Right cardiac atrium (tissue), 5 donors: Measurements from ENCODE around the gene BSG. TPM values are rescaled to one million over a fixed set of nuclear protein-coding genes. Genes with fewer than 3 reads are reported as not detected.
"Not testable (repeated sequence)": the region's sequence is repeated elsewhere in the genome, so short reads cannot be mapped to it uniquely, and the experiment has no call there.

Experiments
- ATAC-seq, 2 donors: fragments of 200-7000 bp; cut with Tn5 transposase; one replicate each; pipeline versions ENCODE4 v1.8.0 to v1.9.1; 2020; ENCODE audit warnings: moderate library complexity in 2 of 2, mild to moderate bottlenecking in 1 of 2
- DNase-seq, 3 donors: peaks; one replicate each; pipeline ENCODE4 v3.0.0-alpha.2; 2020
- H3K27ac ChIP-seq: one replicate; pipeline ENCODE4 v1.5.1; 2013; ENCODE audit warnings: mild to moderate bottlenecking, low read length, control low read depth, moderate library complexity
- H3K27me3 ChIP-seq: one replicate; pipeline ENCODE4 v1.6.1; 2013; ENCODE audit not compliant: control insufficient read depth, insufficient read depth
- H3K4me1 ChIP-seq: one replicate; pipeline ENCODE4 v1.6.1; 2013; ENCODE audit warnings: low read length; ENCODE audit not compliant: control insufficient read depth, insufficient read depth
- H3K4me3 ChIP-seq: one replicate; pipeline ENCODE4 v1.5.1; 2013; ENCODE audit warnings: low read length, control low read depth
- H3K9me3 ChIP-seq: one replicate; pipeline ENCODE4 v1.6.1; 2013; ENCODE audit warnings: low read length; ENCODE audit not compliant: control insufficient read depth
- WGBS: extraction: QIAGEN DNeasy Blood & Tissue Kit; methylation state at CpG from one replicate; pipeline ENCODE4 v1.1.7; 2013; 5-methylcytosine and 5-hydroxymethylcytosine counted together
- intact Hi-C, 4 donors: fragments of 100-400 bp; cut with DNase I; formaldehyde crosslinking; loops; one replicate each; pipeline versions ENCODE4 v1.11.0 to v1.14.0; 2022 to 2023
- polyA plus RNA-seq: library from polyadenylated mRNA; stranded (reverse); fragments of 200-250 nt; gene quantifications from one replicate; pipeline ENCODE4 v1.2.3, GENCODE V29; 2013
- total RNA-seq, 4 donors: library from RNA; stranded (reverse); fragmentation: NEBNext Ultra II Directional; extraction: Animal tissue kit (Norgen Biotek cat#: 25700); gene quantifications; one replicate each; pipeline ENCODE4 v1.2.1, GENCODE V29; 2021
- donor health status: healthy with polysubstance abuse.
- donor health status: DM: no; HTN: yes; CAD: no.
- donor health status: DM: no; HTN: no; CAD: no.
- donor health status: DM: no; HTN: yes; CAD: no; lungs with severe emphysema.
- donor health status: DM: yes; HTN: yes; CAD: no.

The BSG gene
- total and polyA plus RNA-seq, 5 donors = 1,142 to 1,705 (median 1,380) TPM

DNA sequence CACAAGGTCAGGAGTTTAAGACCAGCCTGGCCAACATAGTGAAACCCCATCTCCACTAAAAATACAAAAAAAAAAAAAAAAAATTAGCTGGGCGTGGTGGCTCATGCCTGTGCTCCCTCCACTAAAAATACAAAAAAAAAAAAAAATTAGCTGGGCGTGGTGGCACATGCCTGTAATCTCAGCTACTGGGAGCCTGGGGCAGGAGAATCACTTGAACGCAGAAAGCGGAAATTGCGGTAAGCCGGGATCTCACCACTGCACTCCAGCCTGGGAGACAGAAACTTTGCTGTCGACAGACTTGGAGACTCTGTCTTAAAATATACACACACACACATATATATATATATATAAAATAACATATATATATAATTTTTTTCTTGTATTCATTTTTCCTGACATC lies 54.2 kb downstream of the BSG start:
- ATAC-seq, H3K4me3 ChIP-seq, intact Hi-C loops, H3K27ac ChIP-seq, H3K9me3 ChIP-seq, H3K27me3 ChIP-seq, H3K4me1 ChIP-seq, DNase-seq: not testable (repeated sequence)
- 95% methylated on average over 7 of the region's 7 CpGs for WGBS

DNA sequence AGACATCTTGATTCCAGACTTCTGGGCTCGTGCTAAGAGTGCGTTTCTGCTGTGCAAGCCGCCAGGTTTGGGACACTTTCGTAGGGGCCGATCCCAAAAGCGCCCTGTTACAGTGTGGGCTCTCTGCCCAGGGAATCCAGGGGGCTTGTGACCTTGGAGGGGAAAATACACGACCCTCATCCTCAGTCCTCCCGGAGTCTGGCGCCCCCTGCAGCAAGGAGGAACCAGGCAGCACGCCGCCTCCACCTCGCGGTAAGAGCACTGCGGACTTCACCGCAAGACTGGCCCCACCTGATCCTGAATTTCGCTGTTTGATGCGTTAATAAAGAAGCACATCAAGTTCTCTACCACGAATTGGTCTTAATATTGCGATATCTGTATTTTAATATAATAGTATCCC lies 55.8 kb downstream of the BSG start:
- ATAC-seq (no peak), DNase-seq (peak in 1 of 3 donors; percentile 45)
- no peaks in the 10 kb centered on the region for H3K27me3 ChIP-seq
- H3K9me3 ChIP-seq = no peaks in the 10 kb centered on the region
- intact Hi-C loops = no loop called here
- H3K4me3 ChIP-seq = no peak overlapping the region
- H3K27ac ChIP-seq = no peak overlapping the region
- 87% methylated on average over 19 of the region's 19 CpGs for WGBS
- no peaks in the 10 kb centered on the region for H3K4me1 ChIP-seq

DNA sequence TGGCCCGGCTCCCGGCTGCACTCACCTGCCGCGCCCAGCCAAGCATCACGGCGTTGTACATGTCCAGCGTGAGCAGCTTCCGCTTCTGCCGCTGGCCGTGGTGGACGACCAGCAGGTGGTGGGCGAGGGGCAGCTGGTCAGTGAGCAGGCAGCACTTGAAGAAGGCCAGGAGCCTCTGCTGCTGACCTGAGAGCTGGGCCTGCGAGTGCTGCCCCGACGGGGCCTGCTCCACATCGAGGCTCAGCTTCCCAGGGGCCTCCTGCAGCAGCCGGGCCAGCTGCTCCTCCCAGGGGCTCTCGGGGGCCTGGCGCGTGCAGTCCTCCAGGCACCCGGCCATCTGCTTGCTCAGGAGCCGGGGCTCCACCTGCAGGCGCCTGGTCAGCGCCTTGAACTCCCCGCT lies 57.1 kb downstream of the BSG start:
- 68% methylated on average over 25 of the region's 25 CpGs for WGBS
- ATAC-seq, H3K27me3 ChIP-seq, H3K4me3 ChIP-seq, H3K4me1 ChIP-seq, H3K27ac ChIP-seq, intact Hi-C loops, H3K9me3 ChIP-seq: not testable (repeated sequence)
- DNase-seq = peak in 2 of 3 donors; percentile 41 to 48

DNA sequence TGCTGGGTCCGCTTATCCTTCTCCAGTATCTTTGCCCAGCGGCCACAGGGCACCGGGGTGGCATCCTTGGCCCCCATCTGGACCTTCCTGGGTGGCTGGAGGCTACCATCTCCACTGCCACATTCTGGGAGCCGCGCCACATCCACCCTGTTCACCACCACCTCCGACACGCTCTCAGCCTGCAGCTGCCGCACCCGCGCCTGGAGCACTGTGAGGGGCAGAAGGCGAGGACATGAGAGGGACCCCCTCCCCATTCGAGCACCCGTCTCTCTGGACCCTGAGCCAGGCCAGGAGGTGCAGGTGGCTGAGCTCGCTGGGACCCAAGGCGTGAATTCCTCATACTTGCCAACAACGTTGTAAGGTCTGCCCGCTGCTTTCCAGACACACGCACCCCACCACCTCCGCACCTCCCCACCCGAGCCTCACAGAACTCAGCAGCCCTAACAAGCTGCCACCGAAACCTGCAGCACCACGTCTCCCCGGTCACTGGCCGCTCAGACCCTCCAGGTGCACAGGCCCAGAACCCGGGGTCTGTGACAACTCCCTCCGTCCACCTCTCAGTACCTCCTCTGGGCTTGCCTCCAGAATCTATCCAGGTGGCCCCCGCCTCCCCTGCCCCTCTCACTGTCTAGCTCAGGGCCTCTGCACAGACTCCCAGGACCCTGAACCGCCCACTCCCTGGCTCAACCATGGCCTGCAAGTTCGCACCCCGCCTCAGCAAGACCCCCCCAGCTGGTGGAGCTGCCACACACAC lies 57.7 kb downstream of the BSG start:
- H3K4me1 ChIP-seq = peaks cover 3% of the 10 kb centered on the region
- peak in 1 of 3 donors; percentile 48 for DNase-seq
- 85% methylated on average over 30 of the region's 30 CpGs for WGBS
- no peaks in the 10 kb centered on the region for H3K27me3 ChIP-seq
- H3K27ac ChIP-seq = no peak overlapping the region
- no peak for ATAC-seq
- H3K4me3 ChIP-seq = no peak overlapping the region
- H3K9me3 ChIP-seq = no peaks in the 10 kb centered on the region
- intact Hi-C loops = no loop called here

DNA sequence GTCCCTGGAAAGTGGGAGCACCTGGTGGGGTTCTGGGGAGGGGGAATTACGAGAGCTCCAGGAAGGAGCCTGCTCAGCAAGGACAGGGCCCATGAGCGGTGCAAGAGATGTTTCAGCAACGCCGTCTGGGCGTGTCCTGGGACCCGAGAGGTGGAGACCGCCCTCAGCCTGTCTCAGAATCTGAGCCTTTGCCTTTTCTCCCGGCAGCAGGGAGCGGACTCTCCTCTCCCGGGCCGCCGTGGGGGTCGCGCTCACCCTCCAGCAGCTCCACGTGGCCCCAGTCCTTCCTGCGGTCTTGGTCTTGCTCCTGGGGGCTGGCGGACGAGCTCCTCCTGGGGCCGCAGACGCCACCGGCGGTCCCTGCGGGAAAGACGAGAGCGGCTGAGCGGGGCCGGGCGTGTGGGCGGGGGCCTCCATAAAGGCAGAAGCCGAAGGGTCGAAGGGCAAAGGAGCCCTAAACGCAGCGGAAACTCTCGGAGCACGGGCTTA lies 60.2 kb downstream of the BSG start:
- 1% methylated on average over 35 of the region's 35 CpGs for WGBS
- H3K4me1 ChIP-seq = peaks cover 3% of the 10 kb centered on the region
- no peak overlapping the region for H3K27ac ChIP-seq
- H3K27me3 ChIP-seq = no peaks in the 10 kb centered on the region
- H3K4me3 ChIP-seq = peak overlapping the region; percentile 83
- no peaks in the 10 kb centered on the region for H3K9me3 ChIP-seq
- DNase-seq (peak in 2 of 3 donors; percentile 65 to 72), ATAC-seq (peak; percentile 12 to 31)
- intact Hi-C loops = no loop called here

Other genes with a start within 250 kb of the BSG start
- 10 to 100 TPM; 14.7 to 23.1 (median 18.9) TPM for gene MIER2, start 227.8 kb upstream of the BSG start, total RNA-seq
- 15.1 TPM for gene MIER2, start 227.8 kb upstream of the BSG start, polyA plus RNA-seq
- 1 to 10 TPM in 1 of 4 donors, under 1 TPM in 3; 0.35 to 1.2 (median 0.63) TPM for gene C2CD4C, start 163.4 kb upstream of the BSG start, total RNA-seq
- gene C2CD4C, start 163.4 kb upstream of the BSG start, polyA plus RNA-seq = 0.79 TPM
- 10 to 100 TPM; 14.3 to 20.0 (median 17.6) TPM for gene SHC2, start 111.6 kb upstream of the BSG start, total RNA-seq
- gene SHC2, start 111.6 kb upstream of the BSG start, polyA plus RNA-seq = 21.0 TPM
- under 1 TPM; 0.28 to 0.59 (median 0.36) TPM for gene MADCAM1, start 76.1 kb upstream of the BSG start, total RNA-seq
- 0.27 TPM for gene MADCAM1, start 76.1 kb upstream of the BSG start, polyA plus RNA-seq
- 10 to 100 TPM; 10.9 to 15.6 (median 14.7) TPM for gene TPGS1, start 65.1 kb upstream of the BSG start, total RNA-seq
- 21.3 TPM for gene TPGS1, start 65.1 kb upstream of the BSG start, polyA plus RNA-seq
- gene CDC34, start 40.8 kb upstream of the BSG start, total RNA-seq = 10 to 100 TPM; 66.8 to 78.4 (median 74.3) TPM
- gene CDC34, start 40.8 kb upstream of the BSG start, polyA plus RNA-seq = 95.8 TPM
- under 1 TPM in 2 of 4 donors, not detected in 2; 0.26 to 0.32 TPM for gene GZMM, start 28.5 kb upstream of the BSG start, total RNA-seq
- 0.43 TPM for gene GZMM, start 28.5 kb upstream of the BSG start, polyA plus RNA-seq
- 10 to 100 TPM; 15.8 to 24.7 (median 21.7) TPM for gene HCN2, start 17.3 kb downstream of the BSG start, total RNA-seq
- 19.3 TPM for gene HCN2, start 17.3 kb downstream of the BSG start, polyA plus RNA-seq
- 10 to 100 TPM; 36.1 to 46.4 (median 45.1) TPM for gene POLRMT, start 60.9 kb downstream of the BSG start, total RNA-seq
- 36.8 TPM for gene POLRMT, start 60.9 kb downstream of the BSG start, polyA plus RNA-seq
- under 1 TPM in 3 of 4 donors, not detected in 1; 0.15 to 0.34 (median 0.17) TPM for gene FGF22, start 67.3 kb downstream of the BSG start, total RNA-seq
- gene FGF22, start 67.3 kb downstream of the BSG start, polyA plus RNA-seq = 0.23 TPM
- 10 to 100 TPM; 21.7 to 37.6 (median 28.0) TPM for gene RNF126, start 90.6 kb downstream of the BSG start, total RNA-seq
- gene RNF126, start 90.6 kb downstream of the BSG start, polyA plus RNA-seq = 24.5 TPM
- gene FSTL3, start 103.8 kb downstream of the BSG start, total RNA-seq = 100 to 1,000 TPM in 1 of 4 donors, 10 to 100 TPM in 3; 47.1 to 110 (median 61.9) TPM
- gene FSTL3, start 103.8 kb downstream of the BSG start, polyA plus RNA-seq = 64.1 TPM
- not detected for gene PRSS57, start 122.9 kb downstream of the BSG start, total RNA-seq
- gene PRSS57, start 122.9 kb downstream of the BSG start, polyA plus RNA-seq = not detected
- gene PALM, start 136.3 kb downstream of the BSG start, total RNA-seq = 10 to 100 TPM; 34.9 to 84.9 (median 46.9) TPM
- 30.3 TPM for gene PALM, start 136.3 kb downstream of the BSG start, polyA plus RNA-seq
- under 1 TPM in 1 of 4 donors, not detected in 3; 0.22 TPM for gene MISP, start 178.5 kb downstream of the BSG start, total RNA-seq
- 0.02 TPM for gene MISP, start 178.5 kb downstream of the BSG start, polyA plus RNA-seq
- gene PTBP1, start 224.9 kb downstream of the BSG start, total RNA-seq = 100 to 1,000 TPM in 1 of 4 donors, 10 to 100 TPM in 3; 67.5 to 119 (median 82.3) TPM
- 42.9 TPM for gene PTBP1, start 224.9 kb downstream of the BSG start, polyA plus RNA-seq
- not detected for gene PLPPR3, start 249.4 kb downstream of the BSG start, total RNA-seq
- gene PLPPR3, start 249.4 kb downstream of the BSG start, polyA plus RNA-seq = 0.05 TPM